IMR-90 (cell line): Measurements from ENCODE around the gene DSE. TPM values are rescaled to one million over a fixed set of nuclear protein-coding genes. Genes with fewer than 3 reads are reported as not detected.

Source experiments
- ATAC-seq: fragments of 200-7000 bp; cut with Tn5 transposase; 2 replicates; pipeline ENCODE4 v1.9.1; 2020; ENCODE audit warnings: low read depth, mild to moderate bottlenecking, moderate library complexity
- BruUV-seq: library from RNA; stranded (reverse); fragments of 400-500 nt; replicated peaks from 2 replicates; lab custom pipeline; 2021; lab: Mats Ljungman, UMichigan
- CTCF ChIA-PET: fragments of 300-600 bp; formaldehyde crosslinking; extraction: SDS; loops from one replicate; lab custom pipeline; 2021; ENCODE audit warnings: antibody characterized with exemption; lab: Yijun Ruan, JAX
- POLR2A ChIA-PET: fragments of 300-600 bp; sonication (Branson Sonifier 250); formaldehyde crosslinking; loops from one replicate; lab custom pipeline; 2022; ENCODE audit warnings: antibody characterized with exemption; ENCODE audit not compliant: unreplicated experiment; lab: Charles Lee
- DNase-seq: peaks from one replicate; pipeline ENCODE4 v3.0.0; 2013
- H2AFZ ChIP-seq: replicated peaks from 2 replicates; pipeline ENCODE3; 2013; ENCODE audit warnings: low read length, mild to moderate bottlenecking; ENCODE audit not compliant: poor library complexity
- H2AK5ac ChIP-seq: 2 replicates; pipeline ENCODE4 v1.6.1; 2013; ENCODE audit warnings: low read depth, low read length, inconsistent platforms
- H2AK9ac ChIP-seq: replicated peaks from 2 replicates; pipeline ENCODE3; 2013; ENCODE audit warnings: mild to moderate bottlenecking, low read depth, low read length, moderate library complexity; ENCODE audit not compliant: poor library complexity
- H2BK120ac ChIP-seq: 2 replicates; pipeline ENCODE4 v1.6.1; 2013; ENCODE audit warnings: low read depth, low read length, inconsistent platforms
- H2BK15ac ChIP-seq: 3 replicates; pipeline ENCODE4 v1.6.1; 2013; ENCODE audit warnings: low read depth, low read length, inconsistent platforms
- H2BK20ac ChIP-seq: 2 replicates; pipeline ENCODE4 v1.6.1; 2013; ENCODE audit warnings: low read depth, mild to moderate bottlenecking, inconsistent platforms, low read length, moderate library complexity
- H2BK5ac ChIP-seq: 2 replicates; pipeline ENCODE4 v1.6.1; 2013; ENCODE audit warnings: mild to moderate bottlenecking, low read depth, low read length, inconsistent platforms; ENCODE audit not compliant: poor library complexity, severe bottlenecking
- H3K14ac ChIP-seq: replicated peaks from 2 replicates; pipeline ENCODE4 v1.6.1; 2013; ENCODE audit warnings: low read depth, low read length, inconsistent platforms
- H3K18ac ChIP-seq: 2 replicates; pipeline ENCODE4 v1.6.1; 2013; ENCODE audit warnings: low read depth, low read length, control low read depth
- H3K23ac ChIP-seq: 2 replicates; pipeline ENCODE4 v1.6.1; 2013; ENCODE audit warnings: low read depth, low read length, inconsistent platforms
- H3K27ac ChIP-seq: 2 replicates; pipeline ENCODE4 v1.5.1; 2013; ENCODE audit warnings: mild to moderate bottlenecking, control low read depth, low read length; ENCODE audit not compliant: insufficient read depth
- H3K27me3 ChIP-seq: 2 replicates; pipeline ENCODE4 v1.6.1; 2013; ENCODE audit warnings: low read length; ENCODE audit not compliant: control insufficient read depth, insufficient read depth
- H3K36me3 ChIP-seq: 2 replicates; pipeline ENCODE4 v1.6.1; 2013; ENCODE audit warnings: low read length, mixed read lengths; ENCODE audit not compliant: control insufficient read depth, insufficient read depth
- H3K4ac ChIP-seq: 2 replicates; pipeline ENCODE4 v1.6.1; 2013; ENCODE audit warnings: low read depth, low read length, inconsistent platforms
- H3K4me1 ChIP-seq: 2 replicates; pipeline ENCODE4 v1.6.1; 2013; ENCODE audit warnings: low read length, mixed read lengths; ENCODE audit not compliant: control insufficient read depth, insufficient read depth
- H3K4me2 ChIP-seq: 2 replicates; pipeline ENCODE4 v1.6.1; 2013; ENCODE audit warnings: low read depth, mild to moderate bottlenecking, control low read depth, low read length, moderate library complexity
- H3K4me3 ChIP-seq: 2 replicates; pipeline ENCODE4 v1.5.1; 2013; ENCODE audit warnings: low read depth, mild to moderate bottlenecking, control low read depth, low read length, moderate library complexity; ENCODE audit not compliant: insufficient read depth
- H3K56ac ChIP-seq: 2 replicates; pipeline ENCODE4 v1.6.1; 2013; ENCODE audit warnings: low read length, inconsistent platforms; ENCODE audit not compliant: insufficient read depth; ENCODE audit errors: extremely low read depth
- H3K79me1 ChIP-seq, 2 experiments: 2 replicates each; pipeline ENCODE4 v1.6.1; 2013; ENCODE audit warnings: low read length in 2 of 2, inconsistent platforms in 1 of 2, low read depth in 1 of 2
- H3K9ac ChIP-seq: 2 replicates; pipeline ENCODE4 v1.6.1; 2013; ENCODE audit warnings: low read depth, low read length, control low read depth
- H3K9me1 ChIP-seq: 2 replicates; pipeline ENCODE4 v1.6.1; 2013; ENCODE audit warnings: low read length, inconsistent platforms; ENCODE audit not compliant: insufficient read depth
- H3K9me3 ChIP-seq: 2 replicates; pipeline ENCODE4 v1.6.1; 2013; ENCODE audit warnings: low read length; ENCODE audit not compliant: control insufficient read depth, insufficient read depth
- H4K20me1 ChIP-seq: 2 replicates; pipeline ENCODE4 v1.6.1; 2013; ENCODE audit warnings: low read length, inconsistent platforms; ENCODE audit not compliant: insufficient read depth
- H4K5ac ChIP-seq: 2 replicates; pipeline ENCODE4 v1.6.1; 2013; ENCODE audit warnings: mild to moderate bottlenecking, low read depth, low read length, control low read depth
- H4K8ac ChIP-seq, 2 experiments: 2 replicates each; pipeline ENCODE4 v1.6.1; 2013; ENCODE audit warnings: low read depth in 2 of 2, low read length in 2 of 2, control low read depth in 1 of 2, inconsistent platforms in 1 of 2
- H4K91ac ChIP-seq: 2 replicates; pipeline ENCODE4 v1.6.1; 2013; ENCODE audit warnings: low read depth, low read length, inconsistent platforms; ENCODE audit not compliant: insufficient read depth
- CEBPB ChIP-seq: IDR thresholded peaks from 2 replicates; pipeline ENCODE4 v1.6.1; 2012; ENCODE audit warnings: low read depth, low read length, improper control_type of control experiment
- CTCF ChIP-seq: conservative IDR thresholded peaks from 2 replicates; pipeline ENCODE4 v1.5.1; 2012; ENCODE audit warnings: mild to moderate bottlenecking, low read depth, low read length, improper control_type of control experiment
- ELK1 ChIP-seq: fragments of 150-350 bp; IDR thresholded peaks from 2 replicates; pipeline ENCODE4 v1.6.1; 2016; ENCODE audit warnings: low read depth, mild to moderate bottlenecking, low read length, moderate library complexity, borderline replicate concordance
- FOS ChIP-seq: fragments of 150-350 bp; IDR thresholded peaks from 2 replicates; pipeline ENCODE4 v1.6.1; 2016; ENCODE audit warnings: low read depth, low read length
- MXI1 ChIP-seq: IDR thresholded peaks from 2 replicates; pipeline ENCODE4 v1.6.1; 2012; ENCODE audit warnings: low read depth, mild to moderate bottlenecking, low read length, moderate library complexity, borderline replicate concordance
- NFE2L2 ChIP-seq: fragments of 150-350 bp; IDR thresholded peaks from 2 replicates; pipeline ENCODE4 v1.6.1; 2016; ENCODE audit warnings: low read depth, mild to moderate bottlenecking, low read length
- RFX5 ChIP-seq: IDR thresholded peaks from 2 replicates; pipeline ENCODE4 v1.8.0; 2012; ENCODE audit warnings: low read depth, mild to moderate bottlenecking, low read length, moderate library complexity
- SMC3 ChIP-seq: fragments of 150-350 bp; IDR thresholded peaks from 2 replicates; pipeline ENCODE4 v1.6.1; 2016; ENCODE audit warnings: low read depth, mild to moderate bottlenecking, antibody characterized with exemption, low read length, moderate library complexity
- WGBS, 2 experiments: methylation state at CpG; one replicate each; pipeline versions ENCODE4 v1.1.5 to v1.1.7; 2013; ENCODE audit warnings: missing lambda C conversion rate in 2 of 2; ENCODE audit not compliant: insufficient read length in 1 of 2; ENCODE audit errors: extremely low coverage in 2 of 2; 5-methylcytosine and 5-hydroxymethylcytosine counted together
- dilution Hi-C: fragments of 300-500 bp; cut with HindIII; formaldehyde crosslinking; loops from one replicate; pipeline ENCODE4 v1.14.3; 2018; ENCODE audit warnings: low sequenced_read_pairs; ENCODE audit not compliant: unreplicated experiment
- in situ Hi-C: fragments of 300-500 bp; cut with MboI; formaldehyde crosslinking; loops from 3 replicates; pipeline ENCODE4 v1.14.3; 2019; ENCODE audit warnings: low sequenced_read_pairs, inconsistent platforms, mixed read lengths
- intact Hi-C: fragments of 100-400 bp; cut with micrococcal nuclease; formaldehyde crosslinking; loops from 2 replicates; pipeline ENCODE4 v1.10.0; 2022
- polyA plus RNA-seq, 3 experiments: library from polyadenylated mRNA; depleted of rRNA; stranded (reverse); fragments of >200 nt; gene quantifications; 2 replicates each; pipeline ENCODE4 v1.2.3, GENCODE V29; 2012; ENCODE audit warnings: low replicate concordance in 1 of 3
- total RNA-seq: library from RNA; depleted of rRNA; stranded (reverse); fragments of >200 nt; gene quantifications from 2 replicates; pipeline ENCODE4 v1.2.3, GENCODE V29; 2012
- TF ChIP-seq, protein P1 (sequence below): fragments of 150-350 bp; IDR thresholded peaks from 2 replicates; pipeline ENCODE4 v1.6.1; 2017; ENCODE audit warnings: mild to moderate bottlenecking, antibody characterized with exemption, low read length, low read depth

Gene DSE
- total and polyA plus RNA-seq, 2 of the 4 experiments (the other 2 are of a cell fraction) = 48.0 to 154 TPM

DNA sequence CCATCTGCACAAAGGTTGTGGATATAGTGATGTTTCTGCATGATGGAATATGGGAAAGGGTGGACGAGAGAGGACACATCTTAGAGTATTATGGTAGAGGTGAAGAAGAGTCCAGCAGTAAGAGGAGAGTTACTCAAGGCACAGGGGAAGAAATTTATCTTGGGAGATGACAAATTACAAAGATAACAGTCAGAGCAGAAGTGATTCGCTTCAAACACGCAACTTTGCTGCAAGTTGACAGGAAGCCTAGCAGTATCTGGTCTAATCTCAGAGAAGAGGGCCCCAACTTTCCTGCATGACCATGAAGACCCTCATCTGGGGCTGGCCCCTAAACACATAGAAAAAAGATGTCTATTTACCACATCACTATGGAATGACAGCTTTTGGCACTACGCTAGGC lies 89.2 kb downstream of the DSE start:
- ChIA-PET CTCF (no interaction called here), POLR2A (no interaction called here)
- no peaks in the 10 kb centered on the region; the same call in 1 of the 2 replicates for H3K4me1 ChIP-seq
- H3K4me3 ChIP-seq = no peak overlapping the region
- dilution Hi-C loops = no loop called here
- no peak overlapping the region for H3K56ac ChIP-seq
- no peak overlapping the region for H3K27ac ChIP-seq
- ATAC-seq (no peak), DNase-seq (no peak)
- H3K9ac ChIP-seq = no peak overlapping the region
- WGBS, 2 experiments = 78% methylated on average over 1 of the region's 4 CpGs; no CpG with 5 or more reads in 1 of the 2 experiments
- H3K4ac ChIP-seq = no peak overlapping the region
- no peak overlapping the region for H4K91ac ChIP-seq
- BruUV-seq = no TSS peak
- H2BK20ac ChIP-seq = no peak overlapping the region
- no peak overlapping the region for H2AK9ac ChIP-seq
- no peak overlapping the region for H3K14ac ChIP-seq
- no peak overlapping the region for H3K4me2 ChIP-seq
- no peak overlapping the region for H2AFZ ChIP-seq
- H3K9me1 ChIP-seq = no peaks in the 10 kb centered on the region
- no peaks in the 10 kb centered on the region for H3K79me1 ChIP-seq
- intact Hi-C loops = no loop called here
- H3K9me3 ChIP-seq = 0 out of 2 replicates have a peak, but pooled peaks cover 1% of the 10 kb centered on the region
- H2BK15ac ChIP-seq = no peak overlapping the region
- peaks cover 9% of the 10 kb centered on the region for H3K27me3 ChIP-seq
- H3K18ac ChIP-seq = no peak overlapping the region
- in situ Hi-C loops = no loop called here
- H2BK120ac ChIP-seq = no peak overlapping the region
- no peaks in the 10 kb centered on the region for H3K36me3 ChIP-seq
- no peak overlapping the region for H2AK5ac ChIP-seq
- H4K20me1 ChIP-seq = no peaks in the 10 kb centered on the region
- no peak for TF ChIP-seq SMC3
- no peak for TF ChIP-seq NFE2L2
- TF ChIP-seq, protein P1, sequence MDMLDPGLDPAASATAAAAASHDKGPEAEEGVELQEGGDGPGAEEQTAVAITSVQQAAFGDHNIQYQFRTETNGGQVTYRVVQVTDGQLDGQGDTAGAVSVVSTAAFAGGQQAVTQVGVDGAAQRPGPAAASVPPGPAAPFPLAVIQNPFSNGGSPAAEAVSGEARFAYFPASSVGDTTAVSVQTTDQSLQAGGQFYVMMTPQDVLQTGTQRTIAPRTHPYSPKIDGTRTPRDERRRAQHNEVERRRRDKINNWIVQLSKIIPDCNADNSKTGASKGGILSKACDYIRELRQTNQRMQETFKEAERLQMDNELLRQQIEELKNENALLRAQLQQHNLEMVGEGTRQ = no peak
- no peak for TF ChIP-seq ELK1
- TF ChIP-seq CEBPB = no peak
- no peak for TF ChIP-seq FOS
- TF ChIP-seq MXI1 = no peak
- no peak for TF ChIP-seq CTCF
- no peak for TF ChIP-seq RFX5
- no peak overlapping the region for H2BK5ac ChIP-seq
- H4K5ac ChIP-seq = no peak overlapping the region
- no peak overlapping the region for H3K23ac ChIP-seq
- H4K8ac ChIP-seq = no peak overlapping the region
